Right lobe of liver (tissue), 6 donors: Measurements from ENCODE around the gene PEAR1. TPM values are rescaled to one million over a fixed set of nuclear protein-coding genes. Genes with fewer than 3 reads are reported as not detected.
A peak's percentile ranks its signal among the peaks of the same experiment; 100 is the strongest.

Experiments
- ATAC-seq, 4 donors: fragments of 200-7000 bp; cut with Tn5 transposase; one replicate each; pipeline ENCODE4 v1.9.1; 2020; ENCODE audit warnings: mild to moderate bottlenecking in 4 of 4, moderate library complexity in 4 of 4
- DNase-seq, 3 donors: peaks; one replicate each; pipeline ENCODE4 v3.0.0-alpha.2; 2020
- H3K27ac ChIP-seq, 3 donors: fragments of 200-600 bp; one replicate each; pipeline ENCODE4 v1.8.0; 2022
- H3K27me3 ChIP-seq, 2 donors: fragments of 200-600 bp; one replicate each; pipeline ENCODE4 v1.8.0; 2022
- H3K36me3 ChIP-seq, 4 donors: fragments of 200-600 bp; sonication (generic) in 1 of 4; one replicate each; pipeline versions ENCODE4 v1.5.1 to v1.8.0; 2017 to 2022; ENCODE audit warnings: control low read depth in 1 of 4
- H3K4me1 ChIP-seq, 4 donors: fragments of 200-600 bp; sonication (generic) in 1 of 4; one replicate each; pipeline versions ENCODE4 v1.5.1 to v1.8.0; 2017 to 2022; ENCODE audit warnings: control low read depth in 1 of 4
- H3K4me3 ChIP-seq, 3 donors: fragments of 200-600 bp; one replicate each; pipeline ENCODE4 v1.8.0; 2022
- H3K9me3 ChIP-seq, 4 donors: fragments of 200-600 bp; sonication (generic) in 1 of 4; one replicate each; pipeline versions ENCODE4 v1.5.1 to v1.8.0; 2017 to 2022; ENCODE audit warnings: control low read depth in 1 of 4
- CTCF ChIP-seq, 4 donors: fragments of 200-600 bp in 3 of 4; fragments of 450-650 bp in 1 of 4; IDR thresholded peaks; one replicate each; pipeline versions ENCODE4 v1.5.1 to v1.8.0; 2016 to 2022; ENCODE audit warnings: antibody characterized with exemption in 4 of 4, mild to moderate bottlenecking in 2 of 4
- POLR2A ChIP-seq: fragments of 450-650 bp; IDR thresholded peaks from one replicate; pipeline ENCODE4 v1.6.1; 2017; ENCODE audit warnings: antibody characterized with exemption, mild to moderate bottlenecking
- WGBS: methylation state at CpG from one replicate; pipeline ENCODE4 v1.1.6; 2018; ENCODE audit warnings: low coverage, low lambda C conversion rate; ENCODE audit not compliant: insufficient coverage; ENCODE audit errors: missing lambda C conversion rate; 5-methylcytosine and 5-hydroxymethylcytosine counted together
- intact Hi-C, 2 donors: fragments of 100-400 bp; cut with DNase I; formaldehyde crosslinking; loops; one replicate each; pipeline versions ENCODE4 v1.11.2 to v1.14.1; 2022
- total RNA-seq, 6 experiments: library from RNA; depleted of rRNA in 2 of 6; stranded (reverse); fragments of >200 nt in 2 of 6; fragmentation: NEBNext Ultra II Directional in 3 of 6; extraction: Animal tissue kit (Norgen Biotek cat#: 25700) in 3 of 6; gene quantifications; one replicate each; pipeline versions ENCODE4 v1.1.0 to v1.2.4, GENCODE V29; 2016 to 2023
- donor health status: DM: no; HTN: yes; CAD: no.
- donor health status: DM: no; HTN: no; CAD: no.
- donor health status: DM: no; HTN: no; CAD: no.
- donor health status: DM: no; HTN: yes; CAD: no.
- donor health status: DM: no; HTN: yes; CAD: no.

Gene PEAR1
- total RNA-seq, 6 experiments from 2014 or later: 2.2 to 9.8 (median 3.6) TPM

GRCh38 chr1:156898971-156899664, 5.6 kb downstream of the PEAR1 start:
- 47% methylated on average over 10 of the region's 12 CpGs for WGBS
- intact Hi-C loops: no loop called here
- TF ChIP-seq POLR2A: no peak
- H3K9me3 ChIP-seq: no peaks in the 10 kb centered on the region
- H3K36me3 ChIP-seq: no peaks in the 10 kb centered on the region
- H3K4me3 ChIP-seq: no peak overlapping the region
- H3K27ac ChIP-seq: peak overlapping the region in 2 of 3 donors; percentile 40 to 43
- ATAC-seq: no peak
- H3K27me3 ChIP-seq: no peaks in the 10 kb centered on the region
- DNase-seq: no peak
- H3K4me1 ChIP-seq: peaks cover 0 to 6% (median 0%) of the 10 kb centered on the region in 4 donors

GRCh38 chr1:156899956-156900718, 6.6 kb downstream of the PEAR1 start:
- Histone ChIP-seq H3K9me3 (no peaks in the 10 kb centered on the region), H3K4me1 (peaks cover 0 to 6% (median 0%) of the 10 kb centered on the region in 4 donors), H3K27me3 (no peaks in the 10 kb centered on the region), H3K4me3 (no peak overlapping the region), H3K36me3 (no peaks in the 10 kb centered on the region), H3K27ac (no peak overlapping the region)
- 88% methylated on average over 5 of the region's 12 CpGs for WGBS
- ATAC-seq: peak in 1 of 4 donors; percentile 4
- TF ChIP-seq CTCF (IDR thresholded peaks at IDR 0.05) (no peak), POLR2A (no peak)
- peak in 1 of 3 donors; percentile 46 for DNase-seq
- intact Hi-C loops: no loop called here

- TF ChIP-seq CTCF (IDR thresholded peaks at IDR 0.05): no peak
- Histone ChIP-seq H3K27me3 (no peaks in the 10 kb centered on the region), H3K9me3 (no peaks in the 10 kb centered on the region), H3K4me1 (peaks cover 0 to 6% (median 0%) of the 10 kb centered on the region in 4 donors), H3K36me3 (no peaks in the 10 kb centered on the region), H3K4me3 (no peak overlapping the region), H3K27ac (peak overlapping the region in 1 of 3 donors; percentile 22)
- ATAC-seq (no peak), DNase-seq (peak in 1 of 3 donors; percentile 29)
- intact Hi-C loops: no loop called here
- no CpG with 5 or more reads among the region's 6 CpGs for WGBS
Observed at GRCh38 chr1:156900896-156901589, 7.5 kb downstream of the PEAR1 start.

- peak in 1 of 3 donors; percentile 30 for DNase-seq
- no peak overlapping the region for H3K27ac ChIP-seq
Observed at GRCh38 chr1:156901590-156901900, 8.0 kb downstream of the PEAR1 start.

More at GRCh38 chr1:156901590-156901900, 8.0 kb downstream of the PEAR1 start:
- Histone ChIP-seq H3K27me3 (no peaks in the 10 kb centered on the region), H3K9me3 (no peaks in the 10 kb centered on the region), H3K4me3 (no peak overlapping the region), H3K4me1 (peaks cover 0 to 6% (median 0%) of the 10 kb centered on the region in 4 donors), H3K36me3 (no peaks in the 10 kb centered on the region)
- intact Hi-C loops: no loop called here
- WGBS: 77% methylated on average over 3 of the region's 4 CpGs
- TF ChIP-seq CTCF (IDR thresholded peaks at IDR 0.05): no peak
- no peak for TF ChIP-seq POLR2A
- no peak for ATAC-seq
